GM19438 (cell line): Measurements from ENCODE around the gene COL18A1.

Experiments used
- ATAC-seq: cut with Tn5 transposase; IDR thresholded peaks from one replicate; pipeline ENCODE4 v1.9.1; 2021; ENCODE audit warnings: low read depth; ENCODE audit not compliant: unreplicated experiment

COL18A1 gene

DNA sequence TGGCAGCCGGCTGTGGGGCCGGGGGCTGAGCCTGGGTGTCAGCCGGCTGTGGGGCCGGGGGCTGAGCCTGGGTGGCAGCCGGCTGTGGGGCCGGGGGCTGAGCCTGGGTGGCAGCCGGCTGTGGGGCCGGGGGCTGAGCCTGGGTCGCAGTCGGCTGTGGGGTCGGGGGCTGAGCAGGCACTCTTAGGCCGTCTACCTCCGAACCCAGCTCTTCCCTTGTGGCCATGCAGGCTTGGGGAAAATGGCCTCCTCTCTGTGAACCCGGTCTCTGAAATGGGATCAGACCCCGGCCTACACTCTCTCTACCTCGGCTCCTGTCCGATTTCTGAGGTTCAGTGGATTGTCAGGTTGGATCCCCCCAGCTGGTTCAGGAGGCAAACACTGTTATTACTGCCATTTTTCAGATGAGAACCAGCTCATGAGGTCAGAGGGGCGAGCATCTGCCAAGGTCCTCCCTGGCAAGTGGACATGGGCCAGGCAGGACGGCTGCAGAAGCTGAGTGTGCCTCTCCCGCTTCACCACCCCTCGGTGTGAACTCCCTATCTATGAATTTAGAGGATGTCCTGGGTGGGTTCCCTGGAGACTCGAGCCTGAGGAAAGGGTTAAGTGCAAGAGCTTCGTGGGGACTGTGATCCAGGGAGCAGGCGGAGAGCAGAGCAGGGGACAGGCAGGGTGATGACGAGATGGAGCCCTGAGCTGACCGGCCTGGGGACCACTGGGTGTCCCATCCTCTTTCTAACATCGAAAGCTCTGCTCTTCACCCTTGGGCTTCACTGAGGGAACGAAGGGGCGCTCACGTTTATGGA is 10.9 kb upstream of the COL18A1 start:
- no peak for ATAC-seq

DNA sequence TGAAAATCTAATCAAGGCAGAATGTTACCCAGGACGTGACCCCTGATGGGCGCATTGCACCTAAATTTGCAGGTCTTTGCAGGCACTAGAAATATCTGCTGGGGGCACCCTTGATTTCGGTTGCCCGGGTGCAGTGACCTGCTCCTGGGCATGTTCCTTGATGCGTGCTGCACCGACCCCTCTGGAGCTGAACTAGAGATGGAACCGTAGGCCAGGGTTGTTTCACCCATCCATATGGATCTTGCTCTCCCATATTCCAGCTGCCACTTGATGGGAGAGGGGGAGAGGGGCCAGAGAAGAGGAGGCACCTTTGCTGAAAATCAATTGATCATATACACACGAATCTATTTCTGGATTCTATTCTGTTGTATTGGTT is 8.4 kb upstream of the COL18A1 start:
- ATAC-seq = no peak

DNA sequence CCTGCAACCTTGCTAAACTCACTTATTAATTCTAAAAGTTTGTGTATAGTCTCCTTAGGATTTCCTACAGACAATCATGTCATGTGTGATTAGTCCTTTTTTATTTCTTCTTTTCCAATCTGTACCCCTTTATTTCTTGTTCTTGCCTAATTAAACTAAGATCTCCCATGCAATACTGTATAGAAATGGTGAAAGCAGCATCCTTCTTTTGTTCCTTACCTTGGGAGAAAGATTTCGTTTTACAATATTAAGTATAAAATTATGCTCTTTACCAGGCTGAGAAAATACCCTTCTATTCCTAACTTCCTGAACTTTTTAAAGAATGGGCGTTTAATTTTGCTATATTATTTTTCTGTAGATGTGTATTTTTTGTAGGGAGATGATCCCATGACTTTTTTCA is 7.6 kb upstream of the COL18A1 start:
- ATAC-seq = no peak

DNA sequence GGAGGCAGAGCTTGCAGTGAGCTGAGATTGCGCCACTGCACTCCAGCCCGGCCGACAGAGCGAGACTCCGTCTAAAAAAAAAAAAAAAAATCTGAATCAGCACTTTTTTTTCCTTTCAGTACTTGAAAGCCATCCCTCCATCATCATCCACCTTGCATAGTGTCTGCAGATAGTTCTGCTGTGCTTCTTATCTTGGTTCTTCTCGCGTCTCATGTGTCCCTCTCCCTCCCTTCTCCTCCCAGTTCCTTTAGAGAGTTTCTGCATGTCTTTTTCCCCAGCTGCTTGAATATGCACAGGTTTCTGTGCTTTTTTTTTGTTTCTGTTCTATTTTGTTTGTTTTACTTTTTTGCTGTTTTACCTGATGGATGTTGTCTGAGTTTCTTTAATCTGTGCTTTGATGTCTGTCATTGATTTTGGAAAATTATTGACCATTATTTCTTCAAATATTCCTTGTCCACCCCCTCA is 3.9 kb upstream of the COL18A1 start:
- ATAC-seq = no peak

DNA sequence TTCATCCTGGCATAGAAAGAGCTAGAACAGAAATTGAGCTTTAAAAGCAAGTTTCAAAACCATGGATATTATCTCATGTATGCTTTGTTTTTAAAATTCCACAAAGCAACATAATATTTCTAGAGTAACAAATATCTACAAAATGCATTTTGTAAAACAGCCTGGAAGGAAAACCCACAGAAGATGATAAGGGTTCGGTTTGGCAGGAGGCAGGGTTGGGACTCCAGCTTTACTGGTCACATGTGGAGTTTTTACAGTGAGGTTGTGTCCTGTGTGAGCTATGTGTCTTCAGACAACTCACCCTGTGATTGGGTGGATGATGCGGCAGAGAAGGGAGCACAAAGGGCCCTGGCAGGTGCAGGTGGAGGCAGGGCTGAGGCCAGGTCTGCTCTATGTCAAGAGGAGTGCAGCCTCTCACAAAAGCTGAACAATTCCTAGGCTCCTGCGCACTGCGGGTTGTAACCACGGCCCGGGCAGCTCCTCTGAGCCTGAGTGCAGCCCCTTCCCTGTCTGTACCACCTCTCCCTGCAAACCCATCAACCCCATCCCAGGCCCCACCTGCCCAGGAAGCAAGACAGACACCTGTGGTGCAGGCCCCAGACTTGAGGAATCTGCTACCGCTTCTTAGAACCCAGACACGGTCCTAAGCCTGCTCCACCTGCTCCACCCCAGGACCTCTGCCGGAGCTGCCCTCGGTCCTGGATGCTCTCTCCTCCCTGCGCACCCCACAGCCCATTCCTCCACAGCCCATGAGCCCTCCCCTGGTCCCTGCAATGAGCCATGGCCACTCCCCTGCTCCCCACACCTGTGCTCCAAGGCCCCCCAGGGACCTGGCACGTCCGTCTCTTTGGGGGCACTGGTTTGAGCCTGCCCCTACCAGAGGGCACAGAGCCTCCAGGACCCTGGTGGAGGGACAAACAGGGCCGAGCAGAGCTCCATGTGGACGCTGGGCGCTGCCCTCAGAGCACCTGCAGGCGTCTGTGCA is 2.8 kb upstream of the COL18A1 start:
- no peak for ATAC-seq

DNA sequence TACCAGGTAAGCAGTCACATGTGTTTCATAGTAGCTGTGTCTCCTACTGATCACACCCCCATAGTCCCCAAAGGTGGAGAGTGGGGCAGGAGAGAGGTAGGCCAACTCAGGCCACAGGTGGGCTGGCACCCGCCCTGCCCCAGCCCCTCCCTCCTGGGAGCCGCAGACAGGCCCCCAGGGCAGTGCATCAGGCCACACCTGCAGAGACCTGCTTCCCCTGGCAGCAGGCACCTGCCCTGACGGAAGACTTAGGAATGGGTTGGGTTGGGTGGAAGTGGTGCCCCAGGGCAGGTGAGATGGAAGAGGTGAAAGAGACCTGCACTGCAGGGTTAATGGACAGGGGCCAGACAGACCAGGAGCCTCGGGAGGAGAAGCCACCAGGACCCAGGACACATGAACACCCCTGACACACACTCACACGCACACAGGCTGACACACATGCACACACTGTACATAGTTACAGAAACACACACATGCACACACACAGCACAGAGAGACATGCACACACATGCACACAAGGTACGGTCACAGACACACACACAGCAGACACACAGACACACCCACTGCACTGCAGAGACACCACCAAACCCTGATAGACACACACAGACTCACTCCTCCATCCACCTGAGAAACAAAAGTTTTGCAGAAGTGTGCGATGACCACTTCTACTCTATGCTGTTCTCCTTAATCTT is 1.7 kb upstream of the COL18A1 start:
- ATAC-seq = no peak

DNA sequence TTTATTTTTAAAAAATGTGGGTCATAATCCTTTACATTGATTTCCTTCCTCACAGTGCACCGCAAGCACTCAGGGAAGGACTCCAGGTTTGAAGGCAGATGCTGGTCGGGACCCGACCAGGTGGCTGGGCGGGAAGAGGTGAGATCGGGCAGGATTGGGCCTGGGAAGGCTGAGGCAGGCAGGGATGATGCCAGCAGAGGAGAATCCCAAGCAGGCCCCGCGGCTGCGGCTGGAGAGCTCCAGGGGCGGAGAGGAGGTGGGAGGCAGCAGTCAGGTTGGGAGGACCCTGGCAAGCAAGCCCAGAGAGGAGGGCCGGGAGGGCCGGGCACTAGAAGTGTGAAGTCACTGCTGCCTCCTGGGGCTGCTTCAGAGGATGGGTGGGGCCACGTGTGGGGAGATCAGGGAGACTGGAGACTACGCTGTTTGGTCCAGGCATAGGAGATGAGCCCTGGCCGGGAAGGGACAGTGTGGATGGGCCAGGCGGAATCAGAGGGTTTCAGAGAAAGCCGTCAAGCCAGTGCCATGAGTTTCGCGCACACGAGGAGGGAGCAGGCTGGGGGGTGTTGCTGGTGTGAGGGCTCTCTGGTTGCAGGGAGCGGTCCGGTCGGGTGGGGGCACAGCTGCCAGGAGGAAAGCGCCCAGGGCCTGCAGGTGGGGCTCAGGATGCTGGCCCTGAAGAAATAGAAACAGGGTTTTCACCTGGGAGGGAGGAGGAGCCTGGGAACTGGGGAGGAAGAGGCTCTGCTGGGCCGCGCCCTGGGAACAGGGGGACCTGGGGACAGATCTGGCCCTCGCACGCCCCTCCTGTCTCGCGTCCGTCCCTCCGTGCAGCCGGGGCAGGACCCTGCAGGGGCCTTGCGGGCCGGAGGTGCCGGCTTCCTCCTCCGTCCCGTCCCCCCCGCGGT is 888 bp upstream of the COL18A1 start:
- ATAC-seq = no peak

DNA sequence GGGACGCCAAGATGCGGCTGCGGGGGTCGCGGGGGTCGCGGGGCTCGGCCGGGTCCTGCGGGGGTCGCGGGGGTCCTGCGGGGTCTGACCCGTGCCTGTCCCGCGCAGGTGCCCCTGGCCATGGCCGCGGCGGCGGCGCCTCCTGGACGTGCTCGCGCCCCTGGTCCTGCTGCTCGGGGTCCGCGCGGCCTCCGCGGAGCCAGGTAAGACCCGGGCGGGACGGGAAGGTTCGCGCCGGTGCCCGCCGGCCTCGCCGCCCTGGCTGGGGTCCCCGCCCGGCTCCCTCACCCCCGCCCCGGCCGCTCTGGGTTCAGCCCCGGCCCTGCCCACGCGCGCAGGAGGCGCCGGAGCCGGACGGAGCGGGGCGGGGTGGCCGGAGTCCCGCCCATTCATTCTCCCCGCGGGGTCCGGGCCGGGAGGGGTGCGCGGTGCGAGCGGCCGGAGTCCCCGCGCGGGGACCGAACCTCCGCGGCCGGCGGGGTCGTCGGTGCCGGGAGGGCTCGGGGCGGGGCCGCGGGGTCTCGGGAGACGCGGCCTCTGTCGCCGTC is 380 bp downstream of the COL18A1 start:
- no peak for ATAC-seq

DNA sequence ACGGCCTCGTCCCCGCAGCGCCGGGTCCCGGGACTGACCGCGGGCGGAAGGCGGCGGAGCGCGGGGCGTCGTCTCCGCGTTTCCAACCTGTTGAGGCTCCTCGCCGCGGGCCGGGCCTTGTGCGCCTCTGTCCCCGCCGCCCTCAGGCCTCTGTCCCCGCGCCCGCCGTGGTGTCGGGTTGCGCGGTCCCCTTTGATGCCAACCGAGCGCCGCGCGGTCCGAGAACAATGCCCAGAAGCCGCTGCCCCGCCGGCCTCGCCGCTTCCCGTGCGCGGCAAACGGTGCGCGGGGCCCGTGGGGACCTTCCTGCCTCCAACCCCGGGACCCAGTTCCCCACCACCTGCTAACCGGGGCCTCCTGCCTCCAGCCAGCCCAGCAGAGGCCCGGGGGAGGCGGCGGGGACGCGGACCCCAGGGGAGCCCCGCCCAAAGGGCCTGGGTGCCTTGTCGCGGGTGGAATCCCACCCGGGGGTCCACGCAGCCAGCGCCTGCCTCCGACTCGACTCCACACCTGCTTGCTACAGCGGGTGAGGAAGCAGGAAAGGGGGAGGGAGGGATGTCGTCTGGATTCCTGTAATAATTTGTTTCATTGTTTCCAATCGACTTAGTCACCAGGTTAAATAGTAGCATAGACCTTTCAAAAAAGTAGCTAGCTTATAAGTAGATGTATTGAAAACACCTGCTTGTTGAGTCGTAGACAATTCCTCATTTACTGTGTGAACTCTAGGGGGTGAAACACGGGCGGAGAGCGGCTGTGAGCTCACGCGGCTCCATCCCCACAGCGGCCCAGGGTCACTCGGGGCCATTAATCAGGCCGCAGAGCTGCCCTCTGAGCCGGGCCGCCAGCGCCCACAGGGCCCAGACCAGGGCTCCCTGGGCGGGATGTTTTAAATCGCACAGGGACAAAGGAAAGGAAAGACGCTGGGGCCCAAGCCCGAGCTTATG is 1.1 kb downstream of the COL18A1 start:
- ATAC-seq = no peak

DNA sequence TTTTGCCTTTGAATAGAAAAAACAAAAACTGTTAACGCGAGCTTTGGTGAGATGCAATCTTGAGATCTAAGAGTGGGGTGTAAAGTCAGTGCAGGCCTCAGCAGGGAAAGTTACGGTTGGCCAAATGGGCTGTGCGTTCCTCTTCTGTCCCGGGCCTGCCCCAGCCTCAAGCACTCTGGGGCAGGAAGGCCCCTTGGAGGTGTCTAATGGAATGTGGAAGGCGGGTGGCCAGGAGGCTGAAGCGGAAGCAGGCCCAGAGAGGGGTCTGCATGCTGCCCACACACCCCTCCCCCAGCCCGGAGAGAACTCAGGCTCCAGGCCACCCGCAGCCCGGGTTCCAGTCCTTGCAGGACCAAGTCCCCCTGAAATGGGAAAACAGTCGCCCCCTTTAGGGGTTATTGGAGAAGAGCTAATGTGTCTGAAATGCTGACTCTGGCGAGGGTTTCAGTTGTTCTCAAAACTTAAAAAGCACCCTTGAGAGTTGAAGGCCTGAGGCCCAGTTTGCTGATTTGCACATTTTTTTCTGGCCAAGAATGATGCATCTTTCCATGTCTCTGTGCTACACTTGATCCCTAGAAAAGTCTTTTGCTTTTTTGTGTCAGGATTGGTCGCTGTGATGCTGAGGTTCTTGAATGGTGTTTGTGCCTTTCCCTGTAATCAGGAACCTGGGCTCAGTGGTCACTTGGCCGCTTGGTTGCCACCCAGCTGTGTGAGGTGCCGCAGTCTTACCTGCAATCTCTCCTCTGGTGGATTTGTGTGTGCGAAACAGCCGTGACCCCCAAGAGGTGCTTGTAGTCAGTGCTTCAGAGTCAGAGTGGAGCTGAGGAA is 2.0 kb downstream of the COL18A1 start:
- ATAC-seq = no peak

DNA sequence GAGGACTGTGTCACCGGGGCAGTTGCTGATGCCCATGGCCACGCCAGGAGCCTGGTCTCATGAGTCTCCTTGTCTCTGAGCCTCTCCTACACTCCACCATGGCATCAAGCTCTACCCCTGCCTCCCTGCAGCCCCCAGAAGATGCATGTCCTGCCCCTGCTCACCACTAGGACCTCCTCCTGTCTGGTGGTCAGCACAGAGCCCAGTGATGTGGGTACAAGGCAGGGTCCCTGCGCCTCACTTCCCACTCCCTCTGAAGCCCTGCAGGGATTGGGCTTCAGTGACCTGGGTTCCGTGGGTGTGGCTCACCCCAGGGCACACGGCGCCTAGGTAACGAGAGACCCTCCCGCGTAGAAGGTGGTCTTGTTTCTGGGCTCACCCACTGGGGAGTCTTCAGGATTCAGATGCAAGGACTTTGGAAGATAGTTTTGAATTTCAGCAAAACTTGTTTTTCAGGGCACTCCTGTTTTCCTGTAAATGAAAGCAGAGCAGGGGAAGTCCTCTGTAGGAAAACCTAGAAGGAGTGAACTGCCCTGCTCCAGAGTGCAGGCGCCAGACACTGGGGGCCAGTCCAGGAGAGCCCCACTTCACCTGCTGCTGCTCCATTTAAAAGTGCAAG is 2.8 kb downstream of the COL18A1 start:
- no peak for ATAC-seq

DNA sequence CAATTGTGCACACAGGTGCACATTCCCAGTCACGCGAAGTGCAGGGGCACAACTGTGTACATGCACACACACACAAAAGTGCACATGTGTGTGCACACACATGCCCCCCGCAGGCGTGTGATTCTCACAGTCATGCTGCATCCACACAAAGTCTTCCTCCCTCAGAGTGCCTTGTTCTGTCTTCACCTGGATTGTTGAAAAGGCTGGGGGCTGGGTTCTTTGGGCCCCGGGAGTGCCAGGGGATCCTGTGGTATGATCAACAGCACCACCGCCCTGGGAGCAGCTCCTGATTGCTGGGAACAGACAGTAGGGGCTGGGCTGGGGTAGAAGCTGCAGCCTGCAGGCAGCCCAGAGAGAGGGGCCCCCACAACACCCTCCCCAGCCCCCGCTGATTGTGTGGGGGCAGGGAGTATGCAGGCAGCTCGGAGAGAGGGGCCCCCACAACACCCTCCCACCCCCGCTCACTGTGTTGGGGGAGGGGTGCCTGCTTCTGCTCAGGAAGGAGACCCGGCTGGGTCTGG is 3.4 kb downstream of the COL18A1 start:
- ATAC-seq = no peak

DNA sequence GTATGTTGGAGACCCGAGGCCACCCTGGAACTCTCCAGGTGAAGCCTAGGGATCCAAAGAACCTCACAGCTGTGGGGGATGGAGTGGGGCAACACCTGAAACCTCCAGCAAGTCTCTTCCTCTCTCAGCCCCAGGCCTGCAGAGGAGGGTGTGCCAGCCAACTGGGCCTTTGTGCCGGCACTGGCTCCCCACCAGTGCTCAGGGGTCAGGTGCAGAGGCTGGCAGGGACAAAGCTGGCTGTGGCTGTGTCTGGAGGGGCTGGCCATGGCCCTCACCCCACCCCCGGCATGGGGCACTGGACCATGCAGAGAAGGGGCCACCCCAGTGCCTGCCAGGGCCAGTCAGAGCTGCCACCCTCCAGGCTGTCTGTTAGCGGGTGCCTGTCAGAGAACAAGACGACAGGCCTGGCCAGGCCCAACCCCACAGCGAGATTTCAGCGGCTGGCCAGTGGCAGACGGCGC is 3.9 kb downstream of the COL18A1 start:
- ATAC-seq = no peak

DNA sequence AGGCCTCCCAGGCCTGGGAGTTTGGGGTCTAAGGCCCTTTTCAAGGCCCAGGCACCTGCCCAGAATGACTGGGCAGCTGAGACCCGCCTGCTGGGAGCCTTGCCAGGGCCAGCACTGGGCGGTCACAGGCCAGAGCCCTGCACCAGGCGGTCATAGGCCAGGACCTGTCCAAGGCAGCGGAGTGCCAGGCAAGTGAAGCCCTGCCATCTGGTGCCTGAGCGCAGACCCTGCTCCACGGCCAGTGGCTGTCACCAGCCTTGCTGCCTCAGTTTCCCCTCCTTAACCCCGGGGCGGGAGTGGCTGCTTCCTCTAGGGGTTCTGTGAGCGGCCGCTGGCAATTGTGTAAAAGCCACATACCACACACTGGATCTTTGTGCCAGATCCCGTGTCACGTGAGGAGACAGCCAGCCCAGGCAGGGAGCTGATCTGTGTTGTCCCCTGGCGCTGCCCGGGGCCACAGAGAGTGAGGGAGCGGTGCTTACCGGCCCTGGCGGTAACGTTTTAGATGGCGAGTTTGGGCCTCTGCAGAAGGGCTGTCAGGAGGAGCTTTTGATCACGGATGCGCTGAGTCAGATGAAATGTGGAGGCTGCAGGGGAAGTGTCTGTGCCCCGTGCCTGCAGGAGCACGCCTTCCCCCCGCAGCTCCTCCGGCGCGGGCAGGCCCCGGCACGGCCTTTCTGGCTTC is 4.6 kb downstream of the COL18A1 start:
- ATAC-seq = no peak

DNA sequence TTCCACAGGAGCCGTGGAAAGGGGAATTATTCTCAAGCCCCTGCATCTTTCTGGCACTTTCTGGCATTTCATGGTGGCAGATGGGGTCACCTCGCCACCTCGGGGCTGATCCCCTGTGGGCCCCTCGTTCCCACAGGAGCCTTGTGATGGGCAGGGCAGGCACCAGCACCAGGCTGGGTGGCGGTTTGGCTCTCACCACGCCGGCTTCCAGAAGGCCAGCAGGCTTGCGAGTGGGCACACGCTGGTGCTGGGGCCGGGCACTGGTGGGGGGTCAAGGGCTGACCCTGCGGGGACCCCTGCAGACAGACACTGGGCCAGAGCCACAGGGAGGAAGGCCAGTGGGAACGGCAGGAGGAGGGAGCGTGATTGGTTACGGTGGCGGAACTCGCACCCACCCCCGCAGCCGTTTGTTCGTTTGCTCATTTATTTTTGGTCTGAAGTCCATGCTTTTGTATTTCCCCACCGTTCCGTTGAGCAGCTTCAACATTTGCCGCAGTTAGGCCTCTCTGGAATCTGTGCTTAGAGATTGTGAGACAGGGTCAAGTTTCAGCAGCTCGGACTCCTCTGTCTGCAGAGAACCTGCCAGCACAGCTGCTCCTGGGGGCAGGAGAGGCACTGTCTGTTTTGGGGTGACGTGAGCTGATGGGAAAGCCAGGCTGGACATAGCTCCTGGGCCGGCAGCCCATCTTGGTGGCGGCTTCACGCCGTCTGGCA is 5.3 kb downstream of the COL18A1 start:
- no peak for ATAC-seq
